Inferior parietal cortex (tissue), 1 donor: ENCODE measurements around the gene MKNK1.

Source experiments
- DNase-seq: peaks from one replicate; pipeline ENCODE4 v3.0.0-alpha.2; 2016; ENCODE audit errors: extremely low spot score

Gene MKNK1

GRCh38 chr1:46596036-46596435 is 8.0 kb downstream of the MKNK1 start:
- no peak for DNase-seq

GRCh38 chr1:46595127-46595526 is 8.9 kb downstream of the MKNK1 start:
- no peak for DNase-seq

DNA sequence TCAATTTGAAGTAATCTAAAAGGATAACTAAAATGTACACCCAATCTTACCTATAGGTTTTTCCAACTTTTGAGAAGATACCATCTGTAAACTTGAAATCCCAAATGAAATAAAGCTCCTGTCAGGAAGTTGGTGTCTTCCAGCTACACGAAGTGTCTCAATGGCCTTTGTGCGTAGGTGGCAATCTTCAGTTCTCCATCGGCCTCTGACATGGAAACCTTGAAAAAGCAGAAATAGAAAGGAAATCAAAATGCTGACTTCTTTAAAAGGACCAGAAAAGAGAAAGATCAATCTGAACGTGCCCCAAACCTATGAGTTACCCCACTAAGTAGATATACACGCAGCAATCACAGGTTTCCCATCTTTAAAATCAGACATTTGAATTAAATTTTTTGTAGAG is 10.0 kb downstream of the MKNK1 start:
- no peak for DNase-seq

DNA sequence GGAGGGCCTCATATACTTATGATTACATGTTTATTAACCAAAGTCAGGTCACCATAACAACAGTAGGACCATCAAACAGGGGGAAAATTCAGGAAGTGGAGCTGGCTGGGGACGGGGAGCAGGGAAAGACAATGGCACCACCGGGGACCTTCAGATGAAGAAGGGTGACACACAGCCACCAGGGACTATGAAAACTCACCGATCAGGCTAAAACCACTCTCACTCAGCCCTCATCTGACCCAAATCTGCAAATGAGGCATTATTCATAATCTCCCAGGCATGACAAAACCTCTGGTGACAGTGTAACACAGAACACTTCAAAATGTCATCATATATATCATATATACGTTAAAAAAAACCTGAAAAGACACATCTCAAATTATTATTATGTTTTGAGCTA is 11.2 kb downstream of the MKNK1 start:
- no peak for DNase-seq

DNA sequence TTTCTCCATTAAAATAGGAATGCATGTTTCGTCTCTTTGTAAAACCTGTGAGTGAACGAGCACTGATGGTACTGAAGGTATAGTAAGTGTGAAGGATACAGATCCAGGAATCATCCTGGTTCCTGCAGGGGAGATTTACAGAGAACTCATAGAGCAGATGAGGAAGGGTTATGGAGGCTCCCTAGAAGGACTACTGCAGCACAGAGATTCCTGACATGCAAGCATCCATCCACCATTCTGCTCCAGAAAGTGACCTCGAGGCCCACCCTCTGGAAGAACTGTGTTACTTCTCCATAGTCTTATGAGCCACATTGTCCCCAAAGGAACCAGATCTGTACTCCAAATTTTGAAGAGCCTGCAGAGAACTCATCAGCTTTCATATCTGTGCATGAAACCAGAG is 14.5 kb downstream of the MKNK1 start:
- no peak for DNase-seq

GRCh38 chr1:46587069-46587468 is 17.0 kb downstream of the MKNK1 start:
- no peak for DNase-seq

DNA sequence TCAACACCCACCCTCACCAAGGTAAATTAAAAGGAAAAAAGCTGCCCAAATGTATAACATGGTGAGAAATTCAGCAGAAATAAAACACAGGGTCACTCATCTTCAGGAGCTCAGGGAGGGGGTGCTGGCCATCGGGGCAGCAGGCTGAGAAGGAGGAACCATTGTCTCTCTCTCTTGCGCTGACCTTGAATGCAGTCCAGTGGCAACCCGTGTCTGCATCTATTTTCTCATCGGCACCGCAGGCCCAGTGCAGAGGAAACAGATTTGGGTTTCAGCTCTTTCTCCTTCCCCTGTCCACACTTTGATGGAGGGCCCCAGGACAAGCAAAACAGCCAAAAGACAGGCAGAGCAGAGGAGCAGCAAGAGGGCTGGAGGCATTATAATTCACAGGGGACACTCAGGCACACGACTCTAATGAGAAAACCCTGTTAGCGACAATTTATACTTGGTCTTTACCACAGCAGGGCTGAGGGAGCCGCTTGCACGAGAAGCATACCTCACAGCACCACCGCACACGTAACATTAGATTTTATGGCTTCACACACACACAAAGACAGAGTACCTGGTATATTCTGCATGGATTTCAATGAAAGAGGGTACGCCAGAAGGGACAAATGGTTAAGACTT is 18.6 kb downstream of the MKNK1 start:
- no peak for DNase-seq

- no peak for DNase-seq
Measured at GRCh38 chr1:46583494-46583893, 20.6 kb downstream of the MKNK1 start.

- no peak for DNase-seq
Measured at GRCh38 chr1:46582972-46583371, 21.1 kb downstream of the MKNK1 start.

DNA sequence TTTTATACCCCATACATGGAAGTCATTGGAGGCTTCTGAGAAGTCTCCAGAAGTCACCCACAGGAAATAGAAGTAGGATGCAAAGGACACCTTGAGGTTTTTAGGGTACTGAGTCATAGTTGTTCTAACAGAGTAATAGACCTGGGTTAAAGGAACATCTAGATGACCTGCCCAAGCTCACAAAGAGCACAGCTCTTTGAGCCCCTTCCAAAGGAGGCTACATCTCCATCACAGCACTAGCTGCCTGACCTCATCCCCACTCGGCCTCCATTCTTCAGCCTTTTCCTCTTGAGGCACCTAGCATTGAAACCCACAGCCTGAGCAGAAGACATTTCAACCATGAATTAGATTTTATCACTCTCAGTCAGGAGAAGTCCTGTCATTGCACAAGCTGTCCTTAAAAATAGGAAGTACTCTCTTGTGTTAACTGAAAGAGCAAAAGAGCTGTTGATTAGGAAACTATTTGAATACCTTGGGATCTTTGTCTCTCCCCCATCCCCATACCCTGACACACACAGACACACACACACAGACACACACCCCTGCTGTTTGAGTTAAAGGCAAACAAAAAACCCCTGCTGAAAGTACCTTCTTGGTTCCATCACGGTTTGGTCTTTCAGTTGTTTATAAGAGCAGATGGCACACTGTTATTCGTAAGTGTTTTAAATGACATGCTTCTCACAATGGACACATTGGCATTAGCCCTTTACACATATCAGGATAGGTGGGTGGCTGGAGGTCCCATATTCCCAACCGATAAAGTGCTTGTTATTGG is 22.2 kb downstream of the MKNK1 start:
- DNase-seq, result no peak

GRCh38 chr1:46580140-46580903 is 23.7 kb downstream of the MKNK1 start:
- DNase-seq, result no peak

- no peak for DNase-seq
Measured at GRCh38 chr1:46577671-46578070, 26.4 kb downstream of the MKNK1 start.

GRCh38 chr1:46576596-46576995 is 27.5 kb downstream of the MKNK1 start:
- DNase-seq, result no peak

DNA sequence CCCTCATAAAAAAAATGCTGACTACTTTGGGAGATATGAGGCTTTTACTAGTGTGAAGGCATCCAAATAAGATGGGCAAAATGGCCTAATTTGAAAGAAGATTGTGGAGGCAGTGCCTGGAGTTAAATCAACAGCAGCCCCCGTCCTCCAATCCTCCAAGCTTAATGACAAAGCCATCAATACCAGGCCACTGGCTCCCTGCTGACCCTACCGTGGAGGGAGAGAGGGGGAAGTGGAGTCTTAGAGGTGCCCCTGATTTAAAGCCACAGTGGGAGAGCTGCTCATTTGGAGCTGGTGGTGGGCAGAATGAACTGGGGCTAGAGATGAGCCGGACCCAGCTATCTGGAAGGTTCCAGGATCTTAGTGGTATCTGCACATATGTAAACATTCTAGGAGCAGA is 28.3 kb downstream of the MKNK1 start:
- no peak for DNase-seq

DNA sequence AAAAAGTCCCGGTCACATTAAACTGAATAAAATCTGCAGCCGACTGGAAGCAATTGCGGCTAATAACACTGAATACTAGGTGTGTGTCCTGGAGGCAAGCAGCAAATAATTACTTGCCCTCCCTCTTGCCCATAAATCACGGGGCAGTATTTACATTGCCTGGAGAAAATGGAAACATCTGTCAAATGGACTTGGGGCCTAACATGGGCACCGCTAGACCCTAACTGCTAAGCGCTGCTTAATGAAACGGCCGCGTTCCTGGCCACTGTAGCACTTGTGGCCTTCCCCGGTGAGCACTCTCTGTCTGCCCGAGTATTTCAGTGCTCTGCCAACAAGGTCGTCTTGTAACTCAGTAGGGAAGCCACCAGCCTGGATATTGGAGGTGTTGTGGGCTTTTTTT is 28.8 kb downstream of the MKNK1 start:
- no peak for DNase-seq

DNA sequence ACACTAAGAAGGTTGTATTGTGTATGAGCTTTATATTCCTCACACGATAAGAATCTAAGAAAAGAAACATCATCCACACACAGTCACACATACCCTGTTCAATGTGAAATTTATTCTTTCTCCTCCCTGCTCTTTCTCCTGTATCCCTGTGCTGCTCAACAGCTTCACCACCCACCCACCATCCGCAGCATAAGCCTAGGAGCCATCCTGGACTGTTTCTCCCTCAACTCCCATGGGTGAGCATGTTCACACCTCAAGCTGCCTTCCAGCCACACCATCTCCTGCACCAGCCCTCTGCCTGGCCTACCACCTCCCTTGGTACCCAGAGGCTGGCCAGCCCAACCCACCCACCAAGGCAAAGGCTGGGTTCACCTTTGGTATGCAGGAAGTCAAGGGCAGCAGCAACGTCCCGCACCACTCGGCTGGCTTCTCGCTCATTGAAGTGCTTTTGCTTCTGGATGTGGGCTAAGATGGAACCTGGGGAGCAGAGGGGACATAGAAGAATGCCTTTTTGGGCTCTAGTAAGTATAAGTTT is 32.3 kb downstream of the MKNK1 start:
- no peak for DNase-seq

DNA sequence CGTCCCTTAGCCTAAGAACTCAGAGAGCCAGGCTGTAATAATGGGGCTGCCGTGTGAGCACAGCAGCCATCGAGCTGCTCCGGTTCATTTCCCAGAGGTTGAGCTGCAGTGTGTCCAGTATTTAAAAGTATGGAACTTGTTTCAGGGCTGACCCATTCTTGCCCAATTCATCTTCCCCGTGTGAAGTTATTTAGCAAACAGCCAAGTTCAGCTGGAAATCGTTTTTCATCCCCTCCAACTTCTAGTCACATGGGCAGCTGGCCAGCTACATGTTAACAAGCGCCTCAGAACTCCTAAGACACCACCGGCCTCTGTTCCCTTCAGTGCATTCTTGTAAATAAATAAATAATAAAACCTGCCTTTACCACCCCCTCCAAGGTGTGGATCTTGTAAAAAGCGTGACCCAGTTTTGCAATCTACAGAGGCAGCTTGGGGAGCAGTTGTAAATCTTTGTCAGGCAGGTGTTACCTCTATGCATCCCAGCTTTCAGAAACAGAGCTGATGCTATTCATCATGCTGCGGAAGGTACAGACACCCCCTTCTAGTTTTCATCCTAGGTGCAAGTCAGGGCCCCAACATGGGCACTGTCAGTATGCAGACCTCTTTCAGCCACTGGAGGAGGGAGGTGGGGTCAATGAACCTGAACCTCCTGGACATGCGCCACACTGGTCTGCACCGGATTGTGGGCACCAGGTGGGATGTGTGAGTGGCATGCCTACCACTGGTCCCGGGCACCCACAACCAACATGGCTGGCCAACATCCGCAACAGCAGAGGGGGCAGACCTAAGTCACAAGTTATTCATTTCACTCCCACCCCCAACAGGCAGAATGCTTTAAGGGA is 34.0 kb downstream of the MKNK1 start:
- no peak for DNase-seq

DNA sequence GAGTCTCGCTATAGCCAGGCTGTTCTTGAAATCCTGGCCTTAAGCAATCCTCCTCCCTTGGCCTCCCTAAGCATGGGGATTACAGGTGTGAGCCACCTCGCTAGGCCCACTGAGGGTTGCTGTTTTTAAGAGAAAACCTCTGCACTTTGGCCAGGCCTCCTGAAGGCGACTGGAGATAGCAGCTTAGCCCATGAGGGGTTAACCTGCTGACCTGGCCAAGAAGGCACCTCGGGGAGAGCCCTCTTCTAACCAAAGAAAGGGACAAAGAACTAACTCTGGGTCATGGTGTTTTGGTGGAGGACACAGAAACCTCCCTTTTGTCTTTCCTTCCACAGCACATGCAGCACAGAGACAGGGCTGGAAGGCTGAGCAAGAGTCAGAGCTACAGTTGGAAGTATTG is 35.0 kb downstream of the MKNK1 start:
- no peak for DNase-seq

DNA sequence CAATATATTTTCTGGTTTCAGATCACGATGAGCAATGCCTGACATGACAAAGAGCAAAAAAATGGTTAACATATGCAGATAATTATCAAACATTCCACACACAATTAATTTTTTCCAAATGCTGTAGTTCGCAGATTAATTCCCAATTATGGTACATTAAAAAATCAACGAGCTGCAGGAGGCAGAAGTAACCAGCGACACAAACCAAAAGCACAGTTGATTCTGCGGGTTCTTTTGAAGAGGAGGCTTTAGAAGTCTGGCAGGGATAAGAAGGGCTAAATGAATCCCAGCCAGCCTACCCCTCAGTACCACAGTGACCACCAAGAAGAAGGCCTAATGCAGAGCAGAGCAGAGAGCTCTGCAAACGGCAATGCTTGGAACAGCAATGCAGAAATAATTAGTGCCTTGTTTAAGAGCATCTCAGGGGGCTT is 35.6 kb downstream of the MKNK1 start:
- no peak for DNase-seq

DNA sequence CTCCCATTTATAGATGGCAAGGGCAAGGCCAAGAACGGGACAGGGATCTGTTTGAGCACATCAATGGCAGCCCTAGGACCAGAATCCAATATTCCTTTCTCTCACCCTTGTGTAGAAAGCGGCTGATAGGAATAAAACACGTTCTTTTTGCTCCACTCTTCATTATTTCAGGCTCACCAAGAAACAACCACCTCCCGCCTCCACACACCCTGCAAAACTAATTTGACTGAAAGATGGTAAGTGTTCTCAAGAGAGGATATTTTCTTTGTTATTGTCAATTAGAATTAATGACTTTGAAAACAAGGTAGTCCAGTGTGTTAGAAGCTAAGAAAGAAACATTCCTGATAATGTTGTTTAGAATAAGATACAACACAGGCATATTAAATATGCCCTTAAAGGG is 40.7 kb downstream of the MKNK1 start:
- DNase-seq, result no peak

- DNase-seq, result no peak
Measured at GRCh38 chr1:46562498-46562897, 41.6 kb downstream of the MKNK1 start.

DNA sequence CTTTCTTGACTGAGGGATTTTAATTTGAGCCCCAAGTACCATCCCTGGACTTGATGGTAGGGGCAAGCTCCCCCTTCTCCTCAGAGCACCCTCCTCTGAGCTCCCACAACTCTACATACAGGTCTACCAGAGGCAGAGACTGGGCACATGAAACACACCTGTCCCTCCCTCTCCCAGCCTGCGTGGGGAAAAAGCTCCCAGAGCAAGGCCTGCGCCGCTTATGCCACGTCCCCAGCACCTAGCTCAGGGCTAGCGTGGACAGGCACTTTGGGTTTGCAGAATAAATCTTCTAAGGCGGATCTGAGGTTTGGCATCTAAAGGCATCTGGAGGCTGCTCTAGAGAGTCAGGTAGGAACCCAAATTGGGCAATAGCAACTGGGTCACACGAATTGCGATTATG is 45.1 kb downstream of the MKNK1 start:
- DNase-seq, result no peak
